GM23338 (cell line): ENCODE measurements around the gene ADAP1.

Source experiments
- CREB1 ChIP-seq: fragments of 250-450 bp; sonication (Bioruptor Pico); IDR thresholded peaks from 2 replicates; pipeline ENCODE4 v1.5.0; 2020; ENCODE audit warnings: low read depth, mild to moderate bottlenecking, moderate library complexity
- CTCF ChIP-seq, 2 experiments: fragments of 200-600 bp in 1 of 2; sonication (generic) in 1 of 2; conservative IDR thresholded peaks; 2 replicates each; pipeline versions ENCODE4 v1.5.1 to v1.6.1; 2016 to 2017; ENCODE audit warnings: antibody characterized with exemption in 2 of 2, low read depth in 2 of 2, mild to moderate bottlenecking in 2 of 2, moderate library complexity in 1 of 2
- ETS1 ChIP-seq: IDR thresholded peaks from 2 replicates; pipeline ENCODE4 v1.6.1; 2016; ENCODE audit warnings: antibody characterized with exemption
- EZH2 ChIP-seq: fragments of 200-600 bp; sonication (generic); IDR thresholded peaks from one replicate; pipeline ENCODE4 v1.8.0; 2017; ENCODE audit warnings: antibody characterized with exemption, mild to moderate bottlenecking, low read depth; ENCODE audit not compliant: unreplicated experiment
- EZH2phosphoT487 ChIP-seq: fragments of 200-600 bp; sonication (generic); IDR thresholded peaks from one replicate; pipeline ENCODE4 v1.8.1; 2018; ENCODE audit warnings: antibody characterized with exemption; ENCODE audit not compliant: unreplicated experiment
- JUNB ChIP-seq: IDR thresholded peaks from one replicate; pipeline ENCODE4 v1.6.1; 2016; ENCODE audit warnings: antibody characterized with exemption; ENCODE audit not compliant: unreplicated experiment
- NANOG ChIP-seq: IDR thresholded peaks from 2 replicates; pipeline ENCODE4 v1.6.1; 2016; ENCODE audit warnings: antibody characterized with exemption, borderline replicate concordance
- POLR2AphosphoS5 ChIP-seq: IDR thresholded peaks from 2 replicates; pipeline ENCODE4 v1.6.1; 2016; ENCODE audit warnings: antibody characterized with exemption, low read depth
- STAT1 ChIP-seq: IDR thresholded peaks from one replicate; pipeline ENCODE4 v1.6.1; 2016; ENCODE audit warnings: antibody characterized with exemption; ENCODE audit not compliant: unreplicated experiment
- ZNF331 ChIP-seq: fragments of 250-450 bp; sonication (Bioruptor Pico); IDR thresholded peaks from 2 replicates; pipeline ENCODE4 v1.5.0; 2020; ENCODE audit warnings: low read depth, mild to moderate bottlenecking, moderate library complexity
- ZNF462 ChIP-seq: fragments of 250-450 bp; sonication (Bioruptor Pico); IDR thresholded peaks from 2 replicates; pipeline ENCODE4 v1.5.0; 2020; ENCODE audit warnings: mild to moderate bottlenecking, moderate library complexity
- TF ChIP-seq, protein P1 (sequence below): IDR thresholded peaks from one replicate; pipeline ENCODE4 v1.6.1; 2018; ENCODE audit warnings: antibody characterized with exemption; ENCODE audit not compliant: unreplicated experiment

DNA sequence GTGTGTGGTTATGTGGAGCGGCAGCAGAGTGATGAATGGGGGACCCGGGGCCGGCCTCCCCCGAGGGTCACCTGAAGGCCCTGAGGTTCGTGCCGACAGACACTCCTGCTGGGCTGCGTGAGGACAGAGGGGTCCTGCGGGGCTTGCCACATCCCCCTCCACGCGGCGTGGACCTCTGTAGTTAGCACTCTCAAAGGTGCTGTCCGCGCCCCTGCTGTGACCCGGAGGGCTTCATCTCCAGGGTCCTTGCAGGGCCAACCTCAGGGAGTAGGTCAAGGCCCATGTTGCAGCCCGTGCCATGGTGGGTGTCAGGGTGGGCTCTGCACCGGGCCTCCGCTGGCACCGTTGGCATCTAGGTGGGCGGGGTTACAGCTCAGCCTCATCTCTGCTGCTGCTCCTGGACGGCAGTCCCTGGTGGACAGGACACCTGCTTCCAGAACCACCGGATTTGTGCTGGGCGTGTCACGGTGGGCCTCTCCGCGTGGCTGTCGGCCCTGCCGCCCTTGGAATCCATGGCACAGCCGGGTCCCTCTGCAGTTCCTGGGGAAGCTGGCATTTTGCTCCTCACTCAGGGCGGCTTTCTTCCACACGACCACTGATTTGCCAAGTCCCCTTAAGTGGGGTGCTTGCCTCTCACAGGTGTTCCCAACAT is 97.9 kb downstream of the ADAP1 start:
- TF ChIP-seq EZH2: no peak
- TF ChIP-seq CREB1 (CRISPR knock-in tag): no peak
- no peak for TF ChIP-seq CTCF (conservative IDR thresholded peaks at IDR 0.05; ENCODE audit: low read depth in 2 of 2)
- TF ChIP-seq EZH2phosphoT487: no peak
- no peak for TF ChIP-seq JUNB
- TF ChIP-seq NANOG: no peak
- TF ChIP-seq POLR2AphosphoS5: no peak
- TF ChIP-seq, protein P1, sequence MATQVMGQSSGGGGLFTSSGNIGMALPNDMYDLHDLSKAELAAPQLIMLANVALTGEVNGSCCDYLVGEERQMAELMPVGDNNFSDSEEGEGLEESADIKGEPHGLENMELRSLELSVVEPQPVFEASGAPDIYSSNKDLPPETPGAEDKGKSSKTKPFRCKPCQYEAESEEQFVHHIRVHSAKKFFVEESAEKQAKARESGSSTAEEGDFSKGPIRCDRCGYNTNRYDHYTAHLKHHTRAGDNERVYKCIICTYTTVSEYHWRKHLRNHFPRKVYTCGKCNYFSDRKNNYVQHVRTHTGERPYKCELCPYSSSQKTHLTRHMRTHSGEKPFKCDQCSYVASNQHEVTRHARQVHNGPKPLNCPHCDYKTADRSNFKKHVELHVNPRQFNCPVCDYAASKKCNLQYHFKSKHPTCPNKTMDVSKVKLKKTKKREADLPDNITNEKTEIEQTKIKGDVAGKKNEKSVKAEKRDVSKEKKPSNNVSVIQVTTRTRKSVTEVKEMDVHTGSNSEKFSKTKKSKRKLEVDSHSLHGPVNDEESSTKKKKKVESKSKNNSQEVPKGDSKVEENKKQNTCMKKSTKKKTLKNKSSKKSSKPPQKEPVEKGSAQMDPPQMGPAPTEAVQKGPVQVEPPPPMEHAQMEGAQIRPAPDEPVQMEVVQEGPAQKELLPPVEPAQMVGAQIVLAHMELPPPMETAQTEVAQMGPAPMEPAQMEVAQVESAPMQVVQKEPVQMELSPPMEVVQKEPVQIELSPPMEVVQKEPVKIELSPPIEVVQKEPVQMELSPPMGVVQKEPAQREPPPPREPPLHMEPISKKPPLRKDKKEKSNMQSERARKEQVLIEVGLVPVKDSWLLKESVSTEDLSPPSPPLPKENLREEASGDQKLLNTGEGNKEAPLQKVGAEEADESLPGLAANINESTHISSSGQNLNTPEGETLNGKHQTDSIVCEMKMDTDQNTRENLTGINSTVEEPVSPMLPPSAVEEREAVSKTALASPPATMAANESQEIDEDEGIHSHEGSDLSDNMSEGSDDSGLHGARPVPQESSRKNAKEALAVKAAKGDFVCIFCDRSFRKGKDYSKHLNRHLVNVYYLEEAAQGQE: no peak
- no peak for TF ChIP-seq ZNF331 (CRISPR knock-in tag)
- no peak for TF ChIP-seq STAT1
- no peak for TF ChIP-seq ZNF462
- no peak for TF ChIP-seq ETS1
